GM21723 (cell line): ENCODE data around the gene TRIM68.

Experiments
- ATAC-seq: cut with Tn5 transposase; IDR thresholded peaks from one replicate; pipeline ENCODE4 v1.9.1; 2021; ENCODE audit warnings: mild to moderate bottlenecking, moderate library complexity; ENCODE audit not compliant: unreplicated experiment

Gene TRIM68

GRCh38 chr11:4607781-4608666 is at the start of gene TRIM68:
TSS of gene TRIM68 (minus strand) at chr11:4608231. CDS start at chr11:4605504, 2,727 bp downstream.
- ATAC-seq, result peak; percentile 99

DNA sequence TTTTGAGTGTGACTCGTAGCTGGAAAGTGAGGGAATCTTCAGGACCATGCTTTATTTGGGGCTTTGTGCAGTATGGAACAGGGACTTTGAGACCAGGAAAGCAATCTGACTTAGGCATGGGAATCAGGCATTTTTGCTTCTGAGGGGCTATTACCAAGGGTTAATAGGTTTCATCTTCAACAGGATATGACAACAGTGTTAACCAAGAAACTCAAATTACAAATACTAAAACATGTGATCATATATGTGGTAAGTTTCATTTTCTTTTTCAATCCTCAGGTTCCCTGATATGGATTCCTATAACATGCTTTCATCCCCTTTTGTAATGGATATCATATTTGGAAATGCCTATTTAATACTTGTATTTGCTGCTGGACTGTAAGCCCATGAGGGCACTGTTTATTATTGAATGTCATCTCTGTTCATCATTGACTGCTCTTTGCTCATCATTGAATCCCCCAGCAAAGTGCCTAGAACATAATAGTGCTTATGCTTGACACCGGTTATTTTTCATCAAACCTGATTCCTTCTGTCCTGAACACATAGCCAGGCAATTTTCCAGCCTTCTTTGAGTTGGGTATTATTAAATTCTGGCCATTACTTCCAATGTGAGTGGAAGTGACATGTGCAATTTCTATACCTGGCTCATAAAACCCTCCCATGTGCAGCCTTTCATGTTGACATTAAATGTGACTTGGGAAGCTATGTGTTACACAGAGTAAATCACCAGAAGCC is 46.8 kb upstream of the TRIM68 start:
- ATAC-seq, result no peak

GRCh38 chr11:4647766-4648165 is 39.7 kb upstream of the TRIM68 start:
- ATAC-seq, result no peak

DNA sequence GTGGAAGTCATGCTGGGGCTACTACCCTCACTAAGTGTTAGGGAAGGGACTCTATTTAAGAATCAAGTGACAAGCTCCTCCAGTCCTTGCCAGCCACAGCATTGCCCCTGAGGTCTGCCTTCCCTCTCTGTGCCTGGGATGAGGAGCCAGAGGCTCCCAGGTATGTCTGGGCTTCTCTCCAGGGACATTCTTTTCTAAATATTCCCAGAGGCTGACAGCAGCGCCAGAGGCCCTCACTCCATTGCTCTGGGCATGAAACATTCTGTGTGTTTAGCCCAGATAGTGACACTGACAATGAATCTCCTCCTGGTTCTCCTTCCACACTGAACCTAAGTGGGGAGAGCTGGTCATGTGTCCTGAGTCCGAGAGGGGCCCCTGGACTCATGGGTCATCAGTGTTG is 37.9 kb upstream of the TRIM68 start:
- no peak for ATAC-seq

- no peak for ATAC-seq
Observed at GRCh38 chr11:4644233-4644632, 36.2 kb upstream of the TRIM68 start.

DNA sequence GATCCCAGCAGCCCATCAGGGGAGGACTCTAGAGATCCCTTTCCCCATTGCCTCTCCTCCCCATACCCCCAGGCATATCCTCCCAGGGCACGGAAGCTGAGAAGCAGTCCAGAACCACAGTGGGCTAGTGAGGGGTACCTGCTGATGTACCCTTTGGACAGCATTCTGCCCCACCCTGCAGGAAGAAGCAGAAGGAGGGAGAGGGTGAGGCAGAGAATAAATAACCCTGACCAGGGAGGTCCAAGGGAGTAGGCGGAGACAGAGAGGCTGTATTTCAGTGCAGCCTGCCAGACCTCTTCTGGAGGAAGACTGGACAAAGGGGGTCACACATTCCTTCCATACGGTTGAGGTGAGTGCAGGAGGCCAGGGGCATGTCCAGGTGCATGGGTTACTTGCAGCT is 35.7 kb upstream of the TRIM68 start, which contains the start of gene OR51E1:
Gene OR51E1 (plus strand): TSS at position 301 of the 400 bp plus-strand sequence. CDS start 8,545 bp downstream, outside the sequence.
- no peak for ATAC-seq

GRCh38 chr11:4643076-4643475 is 35.0 kb upstream of the TRIM68 start:
- no peak for ATAC-seq

DNA sequence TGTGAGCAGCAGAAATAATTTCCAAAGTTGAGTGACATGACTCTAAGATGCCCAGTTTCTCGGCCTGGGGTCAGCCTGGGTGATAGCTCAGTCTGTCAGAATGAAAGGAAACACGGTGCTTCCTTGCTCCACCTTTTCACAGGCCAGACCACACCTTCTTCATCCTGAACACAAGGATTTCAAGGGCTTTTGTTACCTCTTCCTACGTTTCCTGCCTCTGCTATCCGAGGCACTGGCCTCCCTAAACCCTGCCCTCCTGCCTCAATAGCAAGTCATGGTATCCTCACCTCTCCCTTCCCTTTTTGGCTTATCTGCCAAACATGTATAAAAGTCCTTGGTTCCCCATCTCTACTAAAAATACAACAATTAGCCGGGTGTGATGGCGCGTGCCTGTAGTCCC is 34.0 kb upstream of the TRIM68 start:
- ATAC-seq, result no peak

- ATAC-seq, result no peak
Observed at GRCh38 chr11:4641501-4641900, 33.5 kb upstream of the TRIM68 start.

DNA sequence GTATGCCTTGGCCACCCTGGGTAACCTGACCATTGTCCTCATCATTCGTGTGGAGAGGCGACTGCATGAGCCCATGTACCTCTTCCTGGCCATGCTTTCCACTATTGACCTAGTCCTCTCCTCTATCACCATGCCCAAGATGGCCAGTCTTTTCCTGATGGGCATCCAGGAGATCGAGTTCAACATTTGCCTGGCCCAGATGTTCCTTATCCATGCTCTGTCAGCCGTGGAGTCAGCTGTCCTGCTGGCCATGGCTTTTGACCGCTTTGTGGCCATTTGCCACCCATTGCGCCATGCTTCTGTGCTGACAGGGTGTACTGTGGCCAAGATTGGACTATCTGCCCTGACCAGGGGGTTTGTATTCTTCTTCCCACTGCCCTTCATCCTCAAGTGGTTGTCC is 31.9 kb upstream of the TRIM68 start:
- ATAC-seq, result no peak

- no peak for ATAC-seq
Observed at GRCh38 chr11:4637662-4638047, 29.6 kb upstream of the TRIM68 start.

DNA sequence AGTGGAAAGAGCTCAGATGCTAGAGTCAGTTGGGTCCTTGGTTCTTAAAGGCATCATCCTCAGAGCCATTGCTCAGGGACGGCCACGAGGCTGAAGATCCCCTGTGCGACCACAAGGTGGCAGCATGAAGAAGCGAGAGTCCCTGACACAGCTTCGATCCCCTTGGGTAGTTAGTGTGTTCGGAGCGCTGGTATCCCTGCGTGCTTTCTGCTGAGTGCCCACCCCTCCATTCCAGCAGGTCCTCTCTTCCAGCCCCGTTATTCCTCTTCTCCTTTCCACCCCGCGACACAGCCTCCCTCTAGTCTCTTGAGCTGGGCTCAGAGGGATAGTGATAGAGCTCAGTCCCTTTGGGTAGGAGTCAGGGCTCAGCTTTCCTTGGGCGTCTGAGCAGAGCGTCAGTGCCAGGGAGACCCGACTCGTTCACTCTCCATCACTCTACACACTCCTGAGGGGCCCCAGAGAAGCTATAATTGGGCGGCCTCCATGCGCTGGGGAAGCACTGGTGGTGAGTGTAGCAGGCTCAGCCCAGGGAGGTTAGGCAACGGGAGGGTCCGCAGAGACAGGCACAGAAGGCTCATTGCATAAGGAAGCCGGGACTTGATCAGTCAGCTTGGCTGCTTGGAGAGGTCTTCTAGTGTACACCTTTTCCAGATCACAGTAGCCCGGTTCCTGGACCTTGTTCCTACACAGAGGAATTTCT is 29.1 kb upstream of the TRIM68 start, which contains the start of gene OR51D1:
Gene OR51D1 (plus strand): TSS at position 516 of the 700 bp plus-strand sequence. CDS start 2,314 bp downstream, outside the sequence.
- peak; percentile 94 for ATAC-seq

- ATAC-seq, result no peak
Observed at GRCh38 chr11:4636136-4636535, 28.1 kb upstream of the TRIM68 start.

DNA sequence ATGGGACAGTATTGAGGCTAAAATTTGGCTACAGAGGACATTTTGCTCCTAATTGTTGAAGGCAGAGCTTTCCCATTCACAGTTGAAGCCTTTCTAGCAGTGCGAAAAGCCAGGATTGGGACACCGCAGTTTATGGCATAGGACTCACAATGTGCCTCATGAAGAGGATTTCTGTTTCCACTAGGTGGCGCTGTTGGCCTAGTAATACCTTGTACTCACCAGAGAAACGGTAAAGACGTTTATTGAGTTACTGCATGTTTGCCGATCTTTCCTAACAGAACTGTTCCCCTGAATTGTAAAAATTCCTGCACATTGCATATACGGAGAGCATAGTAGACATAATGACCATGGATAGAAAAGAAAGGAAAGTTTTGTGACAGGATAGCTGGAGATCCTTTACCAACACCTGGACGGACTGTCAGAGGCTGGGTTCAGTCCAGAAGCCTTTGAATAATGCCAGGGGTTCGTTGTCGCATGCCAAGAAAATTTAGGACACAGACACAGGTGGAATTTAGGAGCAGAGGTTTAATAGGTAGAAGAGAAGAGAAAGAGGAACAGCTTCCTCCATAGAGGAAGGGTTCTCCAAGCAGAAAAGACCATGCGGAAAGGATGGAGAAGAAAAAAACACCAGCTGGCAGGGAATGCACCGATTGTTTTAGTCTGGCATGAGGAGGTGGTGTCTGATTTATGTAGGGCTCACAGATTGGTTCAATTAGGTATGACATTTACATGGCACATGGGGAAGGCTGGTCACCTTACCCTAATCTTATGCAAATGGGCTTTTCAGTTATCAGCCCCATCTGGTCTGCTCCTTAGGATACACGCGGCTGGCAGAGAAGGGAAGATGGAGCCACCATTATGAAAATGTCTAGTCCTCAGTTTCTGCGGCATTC is 18.4 kb upstream of the TRIM68 start:
- no peak for ATAC-seq

DNA sequence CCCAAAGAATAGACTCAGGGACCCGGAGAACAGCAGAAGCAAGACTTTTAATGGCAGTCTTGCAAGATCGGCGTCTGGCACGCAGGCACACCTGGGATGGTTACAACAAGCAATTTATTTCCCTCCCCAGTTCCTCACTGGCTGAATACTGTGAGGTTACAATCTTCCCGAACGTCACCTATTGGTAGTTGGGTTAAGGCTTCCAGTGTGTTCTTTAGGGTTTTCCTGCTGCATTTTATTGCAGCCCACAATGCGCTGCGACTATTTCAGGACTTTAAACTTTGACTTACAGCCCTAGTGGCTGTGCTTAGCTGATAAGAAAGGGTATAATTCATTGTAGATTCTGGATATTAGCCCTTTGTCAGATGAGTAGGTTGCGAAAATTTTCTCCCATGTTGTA is 11.5 kb upstream of the TRIM68 start:
- ATAC-seq, result no peak

GRCh38 chr11:4615856-4616444 is 7.9 kb upstream of the TRIM68 start:
- no peak for ATAC-seq

DNA sequence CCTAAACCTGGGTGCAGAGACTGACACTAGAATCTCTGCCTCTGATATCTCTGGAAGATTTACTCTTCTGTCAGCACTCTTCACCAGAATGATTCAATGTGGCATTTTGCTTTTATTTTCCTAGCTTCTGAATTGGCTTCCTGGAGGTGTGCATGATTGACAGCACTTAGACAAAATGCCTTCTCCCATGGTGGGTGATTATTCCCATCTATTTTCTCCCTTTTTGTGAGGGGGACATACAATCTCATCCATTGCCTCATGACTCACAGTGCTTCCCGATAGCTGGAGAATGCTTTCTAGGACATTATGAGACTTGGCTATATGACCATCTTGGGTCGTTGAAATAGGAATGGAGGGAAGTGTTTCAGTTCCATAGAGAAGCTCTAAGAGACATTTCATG is 4.0 kb upstream of the TRIM68 start:
- no peak for ATAC-seq

DNA sequence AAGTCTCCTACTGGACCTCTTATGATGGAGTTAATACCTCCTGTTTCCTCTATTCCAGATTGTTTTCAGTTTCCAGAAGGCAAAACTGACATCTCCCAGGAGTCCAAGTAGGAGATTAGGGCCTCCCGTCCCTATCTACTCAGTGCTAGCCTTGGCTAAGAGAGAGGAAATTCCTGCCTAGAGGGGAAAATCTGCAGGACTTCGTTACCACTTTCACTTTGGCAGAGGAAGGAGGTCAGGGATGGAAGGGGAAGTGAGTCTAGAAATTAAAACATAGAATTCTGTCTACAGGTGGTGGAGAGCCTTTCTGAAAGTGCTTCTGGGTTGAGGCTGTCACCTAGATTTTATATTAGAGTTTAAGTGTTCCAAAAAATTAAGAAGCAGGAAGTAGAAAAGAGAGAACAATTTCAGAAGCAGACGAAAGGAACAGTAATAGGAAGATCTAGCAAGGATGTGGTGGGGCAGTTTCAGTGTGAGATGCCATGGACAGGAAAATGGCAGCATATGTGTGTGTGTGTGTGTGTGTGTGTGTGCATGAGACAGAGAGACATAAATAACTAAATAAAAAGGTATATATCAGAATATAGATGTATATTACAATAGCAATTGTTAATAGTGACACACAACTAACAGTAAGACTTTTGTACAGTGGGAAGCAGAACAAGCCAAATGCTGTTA is 2.4 kb upstream of the TRIM68 start:
- ATAC-seq, result no peak

DNA sequence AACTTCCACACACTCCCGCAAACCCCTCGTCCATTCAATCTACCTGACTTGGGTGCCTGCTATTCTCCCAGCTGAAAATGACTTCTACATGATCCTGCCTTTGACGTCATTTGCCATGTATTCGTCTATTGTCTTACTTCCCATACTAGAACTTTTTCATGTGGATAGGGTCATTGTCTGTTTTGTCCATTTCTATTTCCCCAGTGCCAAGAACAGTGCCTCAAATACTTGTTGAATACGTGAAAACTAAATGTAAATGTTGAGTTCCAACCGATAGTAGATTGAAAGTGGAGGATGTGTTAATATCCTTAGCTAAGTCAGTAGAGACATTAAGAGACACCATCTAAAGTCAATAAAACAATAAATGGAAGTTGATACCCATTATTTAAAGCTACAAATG is 935 bp downstream of the TRIM68 start:
- no peak for ATAC-seq
